SK-N-SH treated with all-trans-retinoic acid at 6 μM for 48 hours (cell line): ENCODE results near the gene PTPN13.

Source experiments
- ATAC-seq: fragments of 200-7000 bp; cut with Tn5 transposase; 3 replicates; pipeline ENCODE4 v1.9.1; 2020; ENCODE audit warnings: mild to moderate bottlenecking, moderate library complexity
- ARNTL ChIP-seq: fragments of 450-650 bp; formaldehyde crosslinking; IDR thresholded peaks from 2 replicates; pipeline ENCODE4 v1.5.0; 2020; ENCODE audit warnings: low read depth, mild to moderate bottlenecking, moderate library complexity, borderline replicate concordance
- BACH2 ChIP-seq: fragments of 250-450 bp; sonication (Bioruptor Pico); IDR thresholded peaks from 2 replicates; pipeline ENCODE4 v1.9.0; 2021; ENCODE audit warnings: mild to moderate bottlenecking, borderline replicate concordance
- CSDC2 ChIP-seq: fragments of 250-450 bp; sonication (Bioruptor Pico); IDR thresholded peaks from 2 replicates; pipeline ENCODE4 v1.5.0; 2020; ENCODE audit warnings: mild to moderate bottlenecking, moderate library complexity
- ESRRG ChIP-seq: fragments of 250-450 bp; sonication (Bioruptor Pico); IDR thresholded peaks from 2 replicates; pipeline ENCODE4 v1.6.1; 2021; ENCODE audit warnings: mild to moderate bottlenecking
- GLIS3 ChIP-seq: fragments of 250-450 bp; sonication (Bioruptor Pico); IDR thresholded peaks from 2 replicates; pipeline ENCODE4 v1.5.0; 2020; ENCODE audit warnings: mild to moderate bottlenecking, moderate library complexity
- ISL1 ChIP-seq: fragments of 250-450 bp; sonication (Bioruptor Pico); IDR thresholded peaks from 2 replicates; pipeline ENCODE4 v2.1.2; 2022; ENCODE audit warnings: mild to moderate bottlenecking, moderate library complexity
- OSR1 ChIP-seq: fragments of 250-450 bp; sonication (Bioruptor Pico); IDR thresholded peaks from 2 replicates; pipeline ENCODE4 v1.8.0; 2022; ENCODE audit warnings: moderate library complexity, mild to moderate bottlenecking, inconsistent platforms
- PATZ1 ChIP-seq: fragments of 250-450 bp; sonication (Bioruptor Pico); IDR thresholded peaks from 2 replicates; pipeline ENCODE4 v1.8.0; 2020; ENCODE audit warnings: mild to moderate bottlenecking, moderate library complexity, borderline replicate concordance
- PPARA ChIP-seq: fragments of 250-450 bp; sonication (Bioruptor Pico); IDR thresholded peaks from 2 replicates; pipeline ENCODE4 v1.5.0; 2020; ENCODE audit warnings: mild to moderate bottlenecking, borderline replicate concordance
- RARB ChIP-seq: fragments of 250-450 bp; sonication (Bioruptor Pico); IDR thresholded peaks from 2 replicates; pipeline ENCODE4 v1.8.0; 2021; ENCODE audit warnings: mild to moderate bottlenecking, moderate library complexity
- SNAI2 ChIP-seq: fragments of 250-450 bp; sonication (Bioruptor Pico); IDR thresholded peaks from 2 replicates; pipeline ENCODE4 v1.5.0; 2020; ENCODE audit warnings: mild to moderate bottlenecking, moderate library complexity
- TCF4 ChIP-seq: fragments of 250-450 bp; sonication (Bioruptor Pico); IDR thresholded peaks from 2 replicates; pipeline ENCODE4 v1.8.0; 2021; ENCODE audit warnings: mild to moderate bottlenecking, moderate library complexity, borderline replicate concordance
- TOX ChIP-seq: fragments of 250-450 bp; sonication (Bioruptor Pico); IDR thresholded peaks from 2 replicates; pipeline ENCODE4 v1.8.0; 2021; ENCODE audit warnings: mild to moderate bottlenecking, moderate library complexity, borderline replicate concordance
- TSHZ2 ChIP-seq: fragments of 250-450 bp; sonication (Bioruptor Pico); IDR thresholded peaks from 2 replicates; pipeline ENCODE4 v1.5.0; 2020; ENCODE audit warnings: mild to moderate bottlenecking, moderate library complexity
- ZC3H10 ChIP-seq: fragments of 250-450 bp; sonication (Bioruptor Pico); IDR thresholded peaks from 2 replicates; pipeline ENCODE4 v1.5.1; 2021; ENCODE audit warnings: mild to moderate bottlenecking, moderate library complexity
- ZFP30 ChIP-seq: fragments of 450-650 bp; formaldehyde crosslinking; IDR thresholded peaks from 2 replicates; pipeline ENCODE4 v1.5.0; 2022; ENCODE audit warnings: mild to moderate bottlenecking, moderate library complexity
- ZNF565 ChIP-seq: fragments of 450-650 bp; formaldehyde crosslinking; conservative IDR thresholded peaks from 2 replicates; pipeline ENCODE4 v1.5.0; 2020; ENCODE audit warnings: low read depth, mild to moderate bottlenecking, moderate library complexity
- ZNF70 ChIP-seq: fragments of 450-650 bp; formaldehyde crosslinking; IDR thresholded peaks from 2 replicates; pipeline ENCODE4 v1.5.0; 2020; ENCODE audit warnings: mild to moderate bottlenecking, moderate library complexity
- ZNF8 ChIP-seq: fragments of 450-650 bp; formaldehyde crosslinking; IDR thresholded peaks from 2 replicates; pipeline ENCODE4 v1.5.0; 2020; ENCODE audit warnings: mild to moderate bottlenecking, moderate library complexity
- TF ChIP-seq, protein P1 (sequence below): fragments of 250-450 bp; sonication (Bioruptor Pico); IDR thresholded peaks from 2 replicates; pipeline ENCODE4 v1.8.0; 2021; ENCODE audit warnings: low read depth, mild to moderate bottlenecking, moderate library complexity, borderline replicate concordance
- TF ChIP-seq, protein P2 (sequence below): fragments of 250-450 bp; sonication (Bioruptor Pico); IDR thresholded peaks from 2 replicates; pipeline ENCODE4 v1.5.1; 2020; ENCODE audit warnings: low read depth, mild to moderate bottlenecking, moderate library complexity
- TF ChIP-seq, protein P3 (sequence below): fragments of 250-450 bp; sonication (Bioruptor Pico); IDR thresholded peaks from 2 replicates; pipeline ENCODE4 v1.5.1; 2021; ENCODE audit warnings: mild to moderate bottlenecking, moderate library complexity

The PTPN13 gene

DNA sequence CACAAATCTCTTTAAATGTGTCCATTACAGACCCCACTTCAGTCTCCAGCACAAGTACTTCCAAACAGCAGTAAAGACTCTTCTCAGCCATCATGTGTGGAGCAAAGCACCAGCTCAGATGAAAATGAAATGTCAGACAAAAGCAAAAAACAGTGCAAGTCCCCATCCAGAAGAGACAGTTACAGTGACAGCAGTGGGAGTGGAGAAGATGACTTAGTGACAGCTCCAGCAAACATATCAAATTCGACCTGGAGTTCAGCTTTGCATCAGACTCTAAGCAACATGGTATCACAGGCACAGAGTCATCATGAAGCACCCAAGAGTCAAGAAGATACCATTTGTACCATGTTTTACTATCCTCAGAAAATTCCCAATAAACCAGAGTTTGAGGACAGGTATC, 177.0 kb downstream of the PTPN13 start:
- no peak for ATAC-seq
- TF ChIP-seq ARNTL (CRISPR knock-in tag) = no peak
- no peak for TF ChIP-seq ZC3H10
- no peak for TF ChIP-seq GLIS3
- no peak for TF ChIP-seq BACH2 (CRISPR knock-in tag)
- no peak for TF ChIP-seq RARB
- TF ChIP-seq, protein P1, sequence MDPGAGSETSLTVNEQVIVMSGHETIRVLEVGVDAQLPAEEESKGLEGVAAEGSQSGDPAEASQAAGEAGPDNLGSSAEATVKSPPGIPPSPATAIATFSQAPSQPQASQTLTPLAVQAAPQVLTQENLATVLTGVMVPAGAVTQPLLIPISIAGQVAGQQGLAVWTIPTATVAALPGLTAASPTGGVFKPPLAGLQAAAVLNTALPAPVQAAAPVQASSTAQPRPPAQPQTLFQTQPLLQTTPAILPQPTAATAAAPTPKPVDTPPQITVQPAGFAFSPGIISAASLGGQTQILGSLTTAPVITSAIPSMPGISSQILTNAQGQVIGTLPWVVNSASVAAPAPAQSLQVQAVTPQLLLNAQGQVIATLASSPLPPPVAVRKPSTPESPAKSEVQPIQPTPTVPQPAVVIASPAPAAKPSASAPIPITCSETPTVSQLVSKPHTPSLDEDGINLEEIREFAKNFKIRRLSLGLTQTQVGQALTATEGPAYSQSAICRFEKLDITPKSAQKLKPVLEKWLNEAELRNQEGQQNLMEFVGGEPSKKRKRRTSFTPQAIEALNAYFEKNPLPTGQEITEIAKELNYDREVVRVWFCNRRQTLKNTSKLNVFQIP (CRISPR knock-in tag) = no peak
- TF ChIP-seq ZNF8 (CRISPR knock-in tag) = no peak
- TF ChIP-seq ZNF565 (CRISPR knock-in tag) = no peak
- TF ChIP-seq ESRRG (CRISPR knock-in tag) = no peak
- no peak for TF ChIP-seq SNAI2 (CRISPR knock-in tag)
- TF ChIP-seq CSDC2 (CRISPR knock-in tag) = no peak
- TF ChIP-seq TCF4 (CRISPR knock-in tag) = no peak
- no peak for TF ChIP-seq TOX (CRISPR knock-in tag)
- no peak for TF ChIP-seq OSR1
- TF ChIP-seq ISL1 (CRISPR knock-in tag) = no peak
- no peak for TF ChIP-seq PATZ1
- TF ChIP-seq PPARA (CRISPR knock-in tag) = no peak
- no peak for TF ChIP-seq ZFP30 (CRISPR knock-in tag)

- TF ChIP-seq ZNF70 (CRISPR knock-in tag) = no peak
- TF ChIP-seq, protein P2, sequence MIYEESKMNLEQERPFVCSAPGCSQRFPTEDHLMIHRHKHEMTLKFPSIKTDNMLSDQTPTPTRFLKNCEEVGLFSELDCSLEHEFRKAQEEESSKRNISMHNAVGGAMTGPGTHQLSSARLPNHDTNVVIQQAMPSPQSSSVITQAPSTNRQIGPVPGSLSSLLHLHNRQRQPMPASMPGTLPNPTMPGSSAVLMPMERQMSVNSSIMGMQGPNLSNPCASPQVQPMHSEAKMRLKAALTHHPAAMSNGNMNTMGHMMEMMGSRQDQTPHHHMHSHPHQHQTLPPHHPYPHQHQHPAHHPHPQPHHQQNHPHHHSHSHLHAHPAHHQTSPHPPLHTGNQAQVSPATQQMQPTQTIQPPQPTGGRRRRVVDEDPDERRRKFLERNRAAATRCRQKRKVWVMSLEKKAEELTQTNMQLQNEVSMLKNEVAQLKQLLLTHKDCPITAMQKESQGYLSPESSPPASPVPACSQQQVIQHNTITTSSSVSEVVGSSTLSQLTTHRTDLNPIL (CRISPR knock-in tag) = no peak
- TF ChIP-seq ARNTL (CRISPR knock-in tag) = no peak
- ATAC-seq = no peak
Measured at GRCh38 chr4:86775061-86775460, 180.9 kb downstream of the PTPN13 start.

DNA sequence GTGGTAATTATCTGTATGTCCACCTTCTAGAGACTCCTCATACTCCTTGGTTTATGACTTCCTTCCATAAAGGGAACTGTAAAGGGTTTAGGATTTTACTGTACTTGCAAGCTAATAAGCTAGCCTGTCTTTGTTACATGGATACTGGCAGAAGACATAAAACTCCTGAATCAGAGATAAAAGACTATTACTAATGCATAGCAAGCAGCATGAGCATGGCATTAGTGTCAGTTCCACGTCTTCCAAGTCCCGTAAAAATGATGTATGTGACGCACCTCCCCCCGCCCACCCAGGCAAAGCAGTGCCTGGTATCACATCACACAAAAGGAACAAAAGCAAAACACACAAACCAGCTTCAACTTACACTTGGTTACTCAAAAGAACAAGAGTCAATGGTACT, 184.1 kb downstream of the PTPN13 start:
- no peak for ATAC-seq
- TF ChIP-seq ZC3H10 (no peak), ZNF565 (CRISPR knock-in tag) (no peak), CSDC2 (CRISPR knock-in tag) (no peak), ZNF8 (CRISPR knock-in tag) (no peak), ISL1 (CRISPR knock-in tag) (no peak), ARNTL (CRISPR knock-in tag) (no peak), OSR1 (no peak), TSHZ2 (CRISPR knock-in tag) (no peak), ESRRG (CRISPR knock-in tag) (no peak), RARB (no peak), GLIS3 (no peak)
- TF ChIP-seq, protein P2 (CRISPR knock-in tag) = no peak
- TF ChIP-seq, protein P3, sequence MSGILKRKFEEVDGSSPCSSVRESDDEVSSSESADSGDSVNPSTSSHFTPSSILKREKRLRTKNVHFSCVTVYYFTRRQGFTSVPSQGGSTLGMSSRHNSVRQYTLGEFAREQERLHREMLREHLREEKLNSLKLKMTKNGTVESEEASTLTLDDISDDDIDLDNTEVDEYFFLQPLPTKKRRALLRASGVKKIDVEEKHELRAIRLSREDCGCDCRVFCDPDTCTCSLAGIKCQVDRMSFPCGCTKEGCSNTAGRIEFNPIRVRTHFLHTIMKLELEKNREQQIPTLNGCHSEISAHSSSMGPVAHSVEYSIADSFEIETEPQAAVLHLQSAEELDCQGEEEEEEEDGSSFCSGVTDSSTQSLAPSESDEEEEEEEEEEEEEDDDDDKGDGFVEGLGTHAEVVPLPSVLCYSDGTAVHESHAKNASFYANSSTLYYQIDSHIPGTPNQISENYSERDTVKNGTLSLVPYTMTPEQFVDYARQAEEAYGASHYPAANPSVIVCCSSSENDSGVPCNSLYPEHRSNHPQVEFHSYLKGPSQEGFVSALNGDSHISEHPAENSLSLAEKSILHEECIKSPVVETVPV (CRISPR knock-in tag) = no peak
- TF ChIP-seq, protein P1 (CRISPR knock-in tag) = no peak
